HUES64 (cell line): ENCODE data around the gene CDH15.

Experiments used
- H3K27ac ChIP-seq: 2 replicates; pipeline ENCODE4 v1.7.0; 2013; ENCODE audit warnings: low read depth, low read length, inconsistent platforms
- H3K27me3 ChIP-seq: 2 replicates; pipeline ENCODE4 v1.6.1; 2013; ENCODE audit warnings: mild to moderate bottlenecking, low read length; ENCODE audit not compliant: insufficient read depth
- H3K36me3 ChIP-seq: 2 replicates; pipeline ENCODE4 v1.6.1; 2013; ENCODE audit warnings: mild to moderate bottlenecking, low read length; ENCODE audit not compliant: insufficient read depth
- H3K4me1 ChIP-seq: 2 replicates; pipeline ENCODE4 v1.6.1; 2013; ENCODE audit warnings: mild to moderate bottlenecking, low read length, moderate library complexity; ENCODE audit not compliant: insufficient read depth
- H3K4me3 ChIP-seq: 2 replicates; pipeline ENCODE4 v1.5.1; 2013; ENCODE audit warnings: mild to moderate bottlenecking, low read length, moderate library complexity
- H3K9ac ChIP-seq: 2 replicates; pipeline ENCODE4 v1.6.1; 2013; ENCODE audit warnings: mild to moderate bottlenecking, low read depth, low read length
- H3K9me3 ChIP-seq: 2 replicates; pipeline ENCODE4 v1.6.1; 2013; ENCODE audit warnings: low read depth, low read length; ENCODE audit not compliant: insufficient read depth
- WGBS: fragments of 150-250, 120-280 bp; methylation state at CpG from one replicate; pipeline ENCODE4 v1.1.7; 2013; ENCODE audit warnings: missing lambda C conversion rate; 5-methylcytosine and 5-hydroxymethylcytosine counted together

CDH15 gene

GRCh38 chr16:89135166-89135565 is 36.4 kb upstream of the CDH15 start:
- no peak overlapping the region for H3K4me3 ChIP-seq
- H3K9ac ChIP-seq: no peak overlapping the region
- no peaks in the 10 kb centered on the region for H3K4me1 ChIP-seq
- H3K9me3 ChIP-seq: no peaks in the 10 kb centered on the region
- H3K27ac ChIP-seq: no peak overlapping the region
- H3K27me3 ChIP-seq: no peaks in the 10 kb centered on the region
- peaks cover 11% of the 10 kb centered on the region for H3K36me3 ChIP-seq
- WGBS: 95% methylated on average over 11 of the region's 11 CpGs

- Histone ChIP-seq H3K9me3 (no peaks in the 10 kb centered on the region), H3K4me1 (no peaks in the 10 kb centered on the region), H3K27ac (no peak overlapping the region), H3K4me3 (no peak overlapping the region), H3K36me3 (peaks cover 19% of the 10 kb centered on the region), H3K27me3 (no peaks in the 10 kb centered on the region), H3K9ac (no peak overlapping the region)
- 93% methylated on average over 35 of the region's 35 CpGs for WGBS
Observed at GRCh38 chr16:89135971-89136765, 35.4 kb upstream of the CDH15 start.

- Histone ChIP-seq H3K27me3 (no peaks in the 10 kb centered on the region), H3K27ac (no peak overlapping the region), H3K4me1 (no peaks in the 10 kb centered on the region), H3K9ac (no peak overlapping the region), H3K4me3 (no peak overlapping the region), H3K36me3 (peaks cover 22% of the 10 kb centered on the region), H3K9me3 (no peaks in the 10 kb centered on the region)
- WGBS: 97% methylated on average over 17 of the region's 17 CpGs
Observed at GRCh38 chr16:89136931-89137330, 34.6 kb upstream of the CDH15 start.

GRCh38 chr16:89137666-89138512 is 33.7 kb upstream of the CDH15 start:
- no peaks in the 10 kb centered on the region for H3K9me3 ChIP-seq
- H3K4me1 ChIP-seq: no peaks in the 10 kb centered on the region
- H3K4me3 ChIP-seq: no peak overlapping the region
- H3K27ac ChIP-seq: no peak overlapping the region
- H3K36me3 ChIP-seq: peaks cover 22% of the 10 kb centered on the region
- 93% methylated on average over 24 of the region's 24 CpGs for WGBS
- H3K9ac ChIP-seq: no peak overlapping the region
- no peaks in the 10 kb centered on the region for H3K27me3 ChIP-seq

GRCh38 chr16:89138513-89138795 is 33.1 kb upstream of the CDH15 start:
- H3K27ac ChIP-seq: no peak overlapping the region
- no peak overlapping the region for H3K4me3 ChIP-seq
- 95% methylated on average over 7 of the region's 7 CpGs for WGBS
- no peaks in the 10 kb centered on the region for H3K4me1 ChIP-seq
- peaks cover 22% of the 10 kb centered on the region for H3K36me3 ChIP-seq
- no peaks in the 10 kb centered on the region for H3K27me3 ChIP-seq
- no peak overlapping the region for H3K9ac ChIP-seq
- no peaks in the 10 kb centered on the region for H3K9me3 ChIP-seq

GRCh38 chr16:89138843-89139520 is 32.6 kb upstream of the CDH15 start:
- Histone ChIP-seq H3K36me3 (peaks cover 17% of the 10 kb centered on the region), H3K27ac (no peak overlapping the region), H3K9ac (no peak overlapping the region), H3K27me3 (no peaks in the 10 kb centered on the region), H3K9me3 (no peaks in the 10 kb centered on the region), H3K4me1 (no peaks in the 10 kb centered on the region), H3K4me3 (no peak overlapping the region)
- 94% methylated on average over 30 of the region's 30 CpGs for WGBS

GRCh38 chr16:89139907-89140361 is 31.6 kb upstream of the CDH15 start:
- no peak overlapping the region for H3K27ac ChIP-seq
- H3K4me1 ChIP-seq: no peaks in the 10 kb centered on the region
- no peak overlapping the region for H3K4me3 ChIP-seq
- no peaks in the 10 kb centered on the region for H3K9me3 ChIP-seq
- H3K9ac ChIP-seq: no peak overlapping the region
- H3K27me3 ChIP-seq: no peaks in the 10 kb centered on the region
- 95% methylated on average over 12 of the region's 12 CpGs for WGBS
- H3K36me3 ChIP-seq: peaks cover 11% of the 10 kb centered on the region

GRCh38 chr16:89140401-89140800 is 31.1 kb upstream of the CDH15 start:
- Histone ChIP-seq H3K27me3 (no peaks in the 10 kb centered on the region), H3K27ac (no peak overlapping the region), H3K9me3 (no peaks in the 10 kb centered on the region), H3K36me3 (peaks cover 13% of the 10 kb centered on the region), H3K9ac (no peak overlapping the region), H3K4me1 (no peaks in the 10 kb centered on the region), H3K4me3 (no peak overlapping the region)
- WGBS: 94% methylated on average over 13 of the region's 13 CpGs

GRCh38 chr16:89140981-89141883 is 30.3 kb upstream of the CDH15 start:
- H3K4me3 ChIP-seq: no peak overlapping the region
- no peaks in the 10 kb centered on the region for H3K4me1 ChIP-seq
- H3K27me3 ChIP-seq: no peaks in the 10 kb centered on the region
- H3K9ac ChIP-seq: no peak overlapping the region
- no peaks in the 10 kb centered on the region for H3K9me3 ChIP-seq
- 94% methylated on average over 31 of the region's 31 CpGs for WGBS
- H3K36me3 ChIP-seq: peaks cover 20% of the 10 kb centered on the region
- no peak overlapping the region for H3K27ac ChIP-seq

- no peak overlapping the region for H3K27ac ChIP-seq
- no peak overlapping the region for H3K4me3 ChIP-seq
- H3K9me3 ChIP-seq: 0 out of 2 replicates have a peak, but pooled peaks cover 4% of the 10 kb centered on the region
- 93% methylated on average over 13 of the region's 13 CpGs for WGBS
- H3K27me3 ChIP-seq: no peaks in the 10 kb centered on the region
- no peaks in the 10 kb centered on the region for H3K4me1 ChIP-seq
- H3K36me3 ChIP-seq: peaks cover 27% of the 10 kb centered on the region
- H3K9ac ChIP-seq: no peak overlapping the region
Observed at GRCh38 chr16:89141884-89142267, 29.7 kb upstream of the CDH15 start.
